Activated T-helper 1 cell treated with Interleukin-2 at 50 U/mL for 16 hours (primary cell): ENCODE data around the gene FCHSD2.
"Not testable (repeated sequence)": the region's sequence is repeated elsewhere in the genome, so short reads cannot be mapped to it uniquely, and the experiment has no call there.

Source experiments
- DNase-seq: peaks from one replicate; pipeline ENCODE4 v3.0.0-alpha.2; 2020; ENCODE audit warnings: low read depth

Gene FCHSD2

DNA sequence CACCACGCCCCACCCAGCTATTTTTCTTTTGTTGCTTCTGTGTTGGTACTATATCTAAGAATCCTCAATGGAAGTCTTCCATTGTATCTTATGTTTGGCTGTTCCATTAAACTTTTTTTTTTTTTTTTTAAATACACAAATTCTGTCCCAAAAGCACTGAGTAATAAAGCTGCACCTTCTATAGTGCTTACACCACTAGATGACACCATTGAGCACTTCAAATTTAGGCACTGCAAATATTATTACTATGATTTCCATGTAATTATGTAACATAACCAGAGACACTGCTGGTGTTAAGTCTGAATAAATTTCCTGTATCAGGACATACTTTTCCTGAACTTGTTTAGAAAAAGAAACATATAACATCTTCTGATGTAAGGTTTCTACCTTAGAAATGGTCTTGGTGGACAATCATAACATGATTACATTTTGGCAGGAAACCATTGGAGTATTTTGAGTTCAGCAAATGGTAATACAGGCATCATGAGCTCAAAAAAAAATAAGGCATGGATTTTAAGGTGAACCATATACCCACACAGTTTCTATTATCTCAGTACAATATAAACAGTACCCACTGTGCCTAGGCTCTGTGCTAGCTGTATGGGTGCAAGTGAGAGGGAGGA lies 217.4 kb downstream of the FCHSD2 start:
- DNase-seq = no peak

DNA sequence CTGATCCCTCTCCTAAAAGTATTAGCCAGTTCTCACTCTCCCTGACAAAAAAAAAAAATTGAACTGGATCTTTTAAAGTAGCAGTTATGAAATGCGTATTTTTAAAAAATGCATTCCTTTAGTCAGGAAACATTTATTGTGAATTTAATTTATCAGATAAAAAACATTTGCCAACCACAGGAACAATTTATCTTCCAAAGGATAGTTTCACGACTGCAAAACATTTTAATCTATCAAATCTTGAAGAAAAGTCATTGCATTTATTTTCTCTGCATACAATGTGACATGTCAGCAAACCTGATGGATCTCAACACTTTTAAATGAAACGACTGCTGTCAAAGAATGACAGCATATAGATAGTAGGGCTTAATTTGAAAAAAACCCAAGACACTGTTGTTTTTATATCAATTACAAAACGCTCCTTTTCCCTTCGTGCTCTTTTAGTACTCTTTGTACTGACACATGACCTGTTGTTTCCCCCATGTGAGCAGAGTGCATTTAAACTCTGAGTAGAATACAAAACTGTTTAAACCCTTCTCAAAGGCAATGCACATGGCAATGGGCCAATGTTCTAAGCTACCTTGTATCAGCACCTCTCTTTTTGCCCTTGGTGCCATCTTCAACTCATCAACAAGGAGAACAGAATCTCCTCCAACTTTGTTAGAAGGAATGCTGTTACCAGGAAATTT lies 220.9 kb downstream of the FCHSD2 start:
- DNase-seq = no peak

DNA sequence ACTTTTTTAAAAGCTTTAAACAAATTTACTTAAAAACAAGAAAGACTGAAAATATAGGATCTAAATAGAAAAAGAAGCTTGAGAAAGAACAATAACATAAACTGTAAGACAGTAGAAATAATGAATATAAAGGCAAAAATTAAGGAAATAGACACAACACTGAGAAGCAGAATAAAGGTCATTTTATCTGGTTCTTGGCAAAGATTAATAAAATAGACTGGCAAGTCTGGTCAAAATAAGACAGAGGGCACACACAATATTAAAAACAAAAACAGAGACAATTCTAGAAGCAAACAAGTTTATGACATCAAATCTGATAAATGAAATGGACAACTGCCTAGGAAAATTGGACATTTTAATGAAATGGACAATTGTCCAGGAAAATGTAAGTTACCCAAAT lies 222.1 kb downstream of the FCHSD2 start:
- DNase-seq = no peak

DNA sequence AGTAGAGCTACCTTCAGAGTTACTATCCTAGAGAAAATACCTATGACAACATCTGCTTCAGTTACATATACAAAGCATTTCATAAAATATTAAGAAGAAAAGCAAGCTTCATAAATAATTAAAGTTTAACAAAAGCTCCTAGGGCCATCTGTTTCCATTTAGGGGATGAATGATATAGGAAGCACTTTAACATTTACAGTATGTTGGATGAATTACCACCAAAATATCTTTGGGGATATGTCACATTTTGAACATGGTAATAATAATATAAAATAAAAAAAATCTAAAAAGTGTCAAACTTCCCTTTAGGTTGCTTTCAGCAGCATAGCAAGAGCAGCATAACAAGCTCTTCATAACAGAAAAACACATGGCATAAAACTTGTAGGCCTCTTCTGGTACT lies 223.3 kb downstream of the FCHSD2 start:
- DNase-seq = no peak

DNA sequence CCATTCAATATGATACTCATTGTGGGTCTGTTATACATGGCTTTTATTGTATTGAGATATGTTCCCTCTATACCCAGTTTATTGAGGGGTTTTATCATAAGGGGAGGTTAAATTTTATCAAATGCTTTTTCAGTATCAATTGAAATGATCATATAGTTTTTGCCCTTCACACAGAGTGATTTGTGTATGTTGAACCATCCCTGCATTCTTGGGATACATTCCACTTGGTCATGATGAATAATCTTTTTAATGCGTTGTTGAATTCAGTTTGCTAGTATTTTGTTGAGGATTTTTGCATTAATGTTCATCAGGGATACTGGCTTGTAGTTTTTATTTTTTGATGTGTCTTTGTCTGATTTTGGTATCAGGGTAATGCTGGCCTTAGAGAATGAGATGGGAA lies 229.9 kb downstream of the FCHSD2 start:
- no peak for DNase-seq

- not testable (repeated sequence) for DNase-seq
Measured at GRCh38 chr11:72909558-72910388, 232.3 kb downstream of the FCHSD2 start.

- DNase-seq = no peak
Measured at GRCh38 chr11:72908032-72908676, 234.0 kb downstream of the FCHSD2 start.

DNA sequence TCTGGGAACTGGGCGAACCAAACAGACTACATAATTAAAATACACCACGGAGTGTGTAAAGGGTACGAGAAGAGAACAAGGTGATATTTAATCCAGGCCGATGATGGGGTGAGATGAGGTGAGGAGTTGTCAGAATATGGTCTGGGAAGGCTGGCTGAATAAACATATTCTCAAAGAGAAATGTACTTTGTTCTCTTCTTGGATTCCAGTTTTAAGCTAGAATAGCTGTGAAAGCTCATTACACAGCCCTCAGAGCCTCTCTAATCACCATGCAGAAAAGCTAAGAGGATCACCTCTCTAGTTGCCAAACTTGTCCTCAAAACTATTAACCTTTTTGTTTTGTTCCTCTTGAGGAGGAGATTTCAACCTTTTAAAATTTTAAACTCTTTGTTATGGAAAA lies 238.1 kb downstream of the FCHSD2 start:
- DNase-seq = no peak

DNA sequence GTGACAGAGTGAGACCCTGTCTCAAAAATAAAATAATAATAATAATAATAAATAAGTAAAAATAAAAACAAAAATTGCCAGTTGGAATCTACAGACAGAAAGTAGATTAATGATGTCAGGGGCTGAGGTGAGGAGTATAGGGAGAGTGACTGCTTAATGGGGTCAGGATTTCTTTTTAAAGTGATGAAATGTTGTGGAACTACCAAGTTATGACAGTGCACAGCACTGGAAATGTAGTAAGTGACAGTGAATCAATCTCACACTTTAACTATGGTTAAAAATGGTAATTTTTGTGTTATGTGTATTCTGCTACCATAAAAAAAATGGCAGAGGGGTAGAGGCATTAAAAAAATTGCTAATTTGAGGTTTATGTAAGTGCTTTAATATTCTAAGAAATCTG lies 240.7 kb downstream of the FCHSD2 start:
- DNase-seq = no peak

GRCh38 chr11:72900013-72900412 lies 242.1 kb downstream of the FCHSD2 start:
- no peak for DNase-seq

GRCh38 chr11:72899238-72899637 lies 242.9 kb downstream of the FCHSD2 start:
- DNase-seq = no peak

DNA sequence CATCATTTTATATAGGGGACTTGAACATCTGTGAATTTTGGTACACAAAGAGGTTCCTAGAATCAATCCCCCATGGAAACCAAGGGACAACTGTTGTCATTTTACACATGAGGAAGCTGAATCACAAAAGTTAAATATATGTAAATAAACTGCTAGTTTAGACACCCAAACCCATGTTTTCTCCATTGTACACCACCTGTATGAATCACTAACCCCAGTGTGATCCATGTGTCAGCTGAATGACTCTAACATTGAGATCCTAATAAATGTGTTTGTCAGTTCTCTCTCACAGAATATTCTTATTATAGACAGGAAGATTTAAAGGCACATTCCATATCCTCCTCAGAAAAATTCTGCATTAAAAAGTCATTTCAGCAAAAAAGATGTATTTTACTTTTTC lies 244.6 kb downstream of the FCHSD2 start:
- DNase-seq = no peak

- no peak for DNase-seq
Measured at GRCh38 chr11:72896431-72896830, 245.7 kb downstream of the FCHSD2 start.

DNA sequence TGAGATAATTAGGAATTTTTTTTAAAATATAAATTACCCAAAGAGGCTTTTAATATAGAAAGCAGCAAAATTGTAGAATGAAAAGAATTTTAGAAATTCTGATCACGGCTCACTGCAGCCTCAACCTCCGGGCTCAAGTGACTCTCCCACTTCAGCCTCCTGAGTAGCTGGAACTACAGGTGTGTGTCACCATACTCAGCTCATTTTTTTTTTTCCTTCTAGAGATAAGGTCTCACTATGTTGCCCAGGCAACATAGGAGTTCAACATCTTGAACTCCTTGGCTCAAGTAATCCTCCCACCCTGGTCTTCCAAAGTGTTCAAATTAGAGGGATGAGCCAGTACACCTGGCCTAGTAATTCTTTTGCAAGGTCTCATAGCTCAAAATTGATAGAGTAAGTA lies 251.2 kb downstream of the FCHSD2 start:
- no peak for DNase-seq

- no peak for DNase-seq
Measured at GRCh38 chr11:72886619-72887018, 255.5 kb downstream of the FCHSD2 start.

DNA sequence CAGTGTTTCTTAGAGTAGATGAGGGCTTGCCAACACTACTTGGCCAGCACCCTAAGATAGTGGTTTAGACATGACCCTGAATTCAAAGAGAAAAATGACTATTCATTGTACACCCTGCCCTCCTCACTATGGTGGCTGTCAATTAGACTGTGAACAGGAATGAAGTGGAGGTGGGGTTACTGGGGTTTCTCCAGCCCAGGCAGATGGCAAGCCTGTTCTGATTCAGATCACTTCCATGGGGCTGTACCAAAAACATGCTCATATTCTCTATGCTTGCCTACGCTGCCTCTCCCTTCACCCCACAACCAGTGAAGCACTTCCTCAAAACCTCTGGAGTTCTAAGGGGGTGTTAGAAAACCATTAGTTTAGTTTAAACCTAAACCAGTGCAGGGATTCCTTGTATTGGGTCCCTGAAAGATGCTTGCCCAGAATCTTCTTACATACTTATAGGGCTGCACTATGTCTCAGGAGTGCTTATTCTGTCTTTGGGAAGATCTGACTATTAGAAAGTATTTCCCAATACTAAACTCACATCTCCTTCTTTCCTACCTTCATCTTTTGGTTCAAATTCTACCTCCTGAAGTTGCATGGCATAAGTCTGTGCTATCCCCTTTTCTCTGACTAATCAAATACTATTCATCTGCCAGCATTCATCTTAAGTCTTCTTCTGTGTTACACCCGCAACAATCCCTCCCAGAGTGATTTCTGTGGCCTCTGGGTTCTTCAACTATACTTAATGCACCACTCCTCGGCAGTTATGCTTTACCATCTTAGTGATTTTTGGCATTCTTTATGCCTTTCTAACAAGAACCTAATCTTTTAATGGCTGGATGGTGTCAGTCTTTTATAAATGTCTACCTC lies 256.1 kb downstream of the FCHSD2 start:
- no peak for DNase-seq

DNA sequence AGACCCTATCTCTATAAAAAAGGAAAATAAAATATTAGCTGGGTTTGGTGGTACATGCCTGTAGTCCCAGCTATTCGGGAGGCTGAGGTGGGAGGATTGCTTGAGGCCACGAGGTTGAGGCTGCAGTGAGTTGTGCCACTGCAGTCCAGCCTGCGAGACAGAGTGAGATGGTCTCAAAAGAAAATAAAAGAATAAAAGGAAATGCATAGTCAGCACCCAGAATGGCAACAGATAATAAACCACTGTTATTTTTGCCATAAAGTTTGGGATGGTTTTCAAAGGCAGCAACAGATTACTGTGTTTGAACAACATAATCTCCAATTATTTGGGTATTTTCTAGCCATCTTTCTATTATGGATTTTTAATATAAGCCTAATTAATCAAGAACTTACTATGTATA lies 266.0 kb downstream of the FCHSD2 start:
- no peak for DNase-seq

DNA sequence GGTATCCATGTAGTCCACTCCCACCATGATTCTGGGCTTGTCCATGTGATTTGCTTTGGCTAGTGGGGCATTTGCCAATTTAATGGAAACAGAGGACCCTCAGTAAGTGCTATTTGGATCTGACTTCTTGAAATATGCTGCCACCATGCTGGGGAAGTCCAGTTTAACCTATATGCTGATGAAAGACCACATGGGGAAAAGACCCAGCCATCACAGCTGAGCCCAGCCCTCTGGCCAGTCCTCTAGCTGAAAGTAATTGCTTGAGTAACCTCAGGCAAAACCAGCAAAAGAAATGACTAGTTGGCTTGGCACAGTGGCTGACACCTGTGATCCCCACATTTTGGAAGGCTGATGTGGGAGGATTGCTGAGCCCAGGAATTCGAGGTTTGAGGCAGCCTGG lies 266.4 kb downstream of the FCHSD2 start:
- no peak for DNase-seq

DNA sequence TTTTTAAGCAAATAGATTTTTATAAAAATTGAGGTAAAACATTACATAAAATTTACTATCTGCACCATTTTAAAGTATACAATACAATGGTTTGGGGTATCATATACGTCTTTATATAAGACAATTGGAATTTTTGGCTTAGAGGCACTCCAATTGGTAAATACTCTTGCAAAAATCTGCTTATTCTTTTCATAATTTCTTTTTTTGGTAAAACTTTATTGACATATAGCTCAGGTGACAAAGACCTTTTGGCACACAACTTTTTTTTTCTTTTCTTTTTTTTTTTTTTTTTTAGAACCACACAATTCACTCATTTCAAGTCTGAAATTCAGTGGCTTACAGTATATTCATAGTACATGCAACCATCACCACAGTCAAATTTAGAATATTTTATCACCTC lies 270.1 kb downstream of the FCHSD2 start:
- no peak for DNase-seq

DNA sequence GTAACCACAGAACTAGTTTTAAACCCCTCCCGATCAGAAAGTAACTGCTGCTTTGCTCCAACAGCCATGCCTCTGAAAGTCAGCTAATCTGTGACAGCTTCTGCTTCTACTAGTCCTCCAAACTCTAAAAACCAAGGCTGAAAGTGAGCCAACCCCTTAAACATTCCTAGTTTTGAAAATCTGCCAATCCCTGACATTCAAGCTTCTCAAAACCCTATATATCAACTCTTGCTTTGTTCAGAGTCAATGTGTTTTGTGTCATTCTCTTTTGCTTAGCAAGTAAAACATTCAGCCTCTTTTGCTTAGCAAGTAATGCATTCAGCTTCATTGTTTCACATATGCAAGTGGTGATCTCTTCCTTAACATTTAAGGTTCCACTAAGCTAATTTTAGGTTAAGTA lies 271.0 kb downstream of the FCHSD2 start:
- no peak for DNase-seq

- DNase-seq = no peak
Measured at GRCh38 chr11:72869831-72870230, 272.3 kb downstream of the FCHSD2 start.

- no peak for DNase-seq
Measured at GRCh38 chr11:72867970-72868369, 274.1 kb downstream of the FCHSD2 start.
